ENCODE data around the gene IGFBP2.

- TF ChIP-seq CTCF (IDR thresholded peaks at IDR 0.05) (no peak), POLR2A (IDR thresholded peaks at IDR 0.05) (no peak)
Measured at GRCh38 chr2:216601632-216602409, 31.4 kb upstream of the IGFBP2 start.
